ENCODE measurements around the gene CLASP1.

DNA sequence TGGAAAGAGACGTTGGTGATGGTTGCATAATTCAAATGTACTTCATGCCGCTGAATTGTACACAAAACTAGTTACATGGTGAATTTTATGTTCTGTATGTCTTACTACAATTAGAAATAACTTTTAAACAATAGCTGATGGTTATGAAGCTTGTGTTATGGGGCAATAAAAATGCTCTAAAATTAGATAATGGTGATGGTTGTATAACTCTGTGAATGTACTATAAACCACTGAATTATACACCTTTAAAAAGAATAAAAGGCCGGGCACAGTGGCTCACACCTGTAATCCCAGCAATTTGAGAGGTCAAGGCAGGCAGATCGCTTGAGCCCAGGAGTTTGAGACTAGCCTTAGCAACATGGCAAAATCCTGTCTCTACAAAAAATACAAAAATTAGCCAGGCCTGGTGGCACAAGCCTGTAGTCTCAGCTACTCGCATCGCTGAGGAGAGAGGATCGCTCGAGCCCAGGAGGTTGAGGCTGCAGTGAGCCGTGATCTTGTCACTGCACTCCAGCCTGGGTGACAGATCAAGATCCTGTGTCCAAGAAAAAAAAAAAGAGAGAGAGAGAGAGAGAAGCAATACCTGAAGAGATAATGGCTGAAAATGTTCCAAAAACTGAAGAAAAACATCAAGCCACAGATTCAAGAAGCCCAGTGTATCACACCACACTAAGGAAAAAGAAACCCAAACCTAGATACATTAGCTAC is 112.3 kb downstream of the CLASP1 start:
- TF ChIP-seq EZH2phosphoT487 (IDR thresholded peaks at IDR 0.05; ENCODE audit: insufficient read depth, low read depth) = no peak
- TF ChIP-seq EZH2 (IDR thresholded peaks at IDR 0.05; ENCODE audit: insufficient read depth, poor library complexity, severe bottlenecking) = no peak

Measured in GM23248 (cell line).